GM18517 (cell line): ENCODE measurements around the gene NTM.
A peak's percentile ranks its signal among the peaks of the same experiment; 100 is the strongest.

Experiments used
- ATAC-seq: cut with Tn5 transposase; IDR thresholded peaks from one replicate; pipeline ENCODE4 v1.9.1; 2021; ENCODE audit warnings: mild to moderate bottlenecking, moderate library complexity; ENCODE audit not compliant: unreplicated experiment

The NTM gene

DNA sequence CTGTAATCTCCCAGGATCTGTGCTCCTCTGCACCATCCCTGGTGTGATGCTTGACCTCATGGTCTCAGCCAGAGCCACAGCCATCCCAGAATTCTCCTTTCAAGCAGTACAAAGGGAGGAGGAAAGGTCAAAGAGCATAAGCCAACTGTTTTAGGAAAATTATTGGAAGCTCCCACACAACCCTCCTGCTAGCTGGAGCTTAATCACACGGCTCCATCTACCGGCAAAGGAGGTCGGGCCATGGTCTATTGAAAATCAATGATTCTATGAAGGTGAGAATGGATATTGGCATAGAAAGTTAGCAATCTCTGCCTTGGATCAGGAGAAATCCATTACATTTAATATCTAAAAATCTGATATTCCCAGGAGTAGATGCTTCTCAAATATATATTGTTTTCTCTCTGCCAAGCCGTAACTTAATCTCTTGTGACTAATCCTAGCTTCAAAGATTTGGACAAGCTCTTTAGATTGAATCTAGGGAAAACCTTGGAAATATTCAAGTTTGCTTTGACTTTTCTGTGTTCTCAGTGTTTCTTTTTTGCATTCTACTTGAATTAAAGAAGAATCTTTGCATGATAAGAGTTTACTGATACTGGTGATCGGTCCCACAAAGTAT, 259.6 kb downstream of the NTM start:
- ATAC-seq: no peak

DNA sequence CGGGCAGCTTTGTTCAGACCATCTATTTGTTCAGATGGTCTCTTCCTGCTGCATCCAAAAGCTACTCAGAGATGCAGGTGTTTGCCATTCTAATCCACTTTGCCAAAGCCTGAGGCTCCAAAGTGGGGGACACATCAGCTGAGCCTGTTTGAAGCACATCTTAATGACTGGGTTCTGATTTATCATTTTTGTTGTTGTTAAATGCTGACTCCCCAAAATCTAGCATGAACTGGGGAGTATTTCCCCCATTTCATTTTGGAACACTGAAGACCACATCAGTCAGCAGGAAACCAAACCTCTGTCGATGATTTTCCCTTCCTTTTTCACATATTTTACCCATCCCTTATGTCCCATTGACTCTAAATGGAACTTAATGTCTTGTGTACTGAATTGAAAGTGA, 262.6 kb downstream of the NTM start:
- no peak for ATAC-seq

DNA sequence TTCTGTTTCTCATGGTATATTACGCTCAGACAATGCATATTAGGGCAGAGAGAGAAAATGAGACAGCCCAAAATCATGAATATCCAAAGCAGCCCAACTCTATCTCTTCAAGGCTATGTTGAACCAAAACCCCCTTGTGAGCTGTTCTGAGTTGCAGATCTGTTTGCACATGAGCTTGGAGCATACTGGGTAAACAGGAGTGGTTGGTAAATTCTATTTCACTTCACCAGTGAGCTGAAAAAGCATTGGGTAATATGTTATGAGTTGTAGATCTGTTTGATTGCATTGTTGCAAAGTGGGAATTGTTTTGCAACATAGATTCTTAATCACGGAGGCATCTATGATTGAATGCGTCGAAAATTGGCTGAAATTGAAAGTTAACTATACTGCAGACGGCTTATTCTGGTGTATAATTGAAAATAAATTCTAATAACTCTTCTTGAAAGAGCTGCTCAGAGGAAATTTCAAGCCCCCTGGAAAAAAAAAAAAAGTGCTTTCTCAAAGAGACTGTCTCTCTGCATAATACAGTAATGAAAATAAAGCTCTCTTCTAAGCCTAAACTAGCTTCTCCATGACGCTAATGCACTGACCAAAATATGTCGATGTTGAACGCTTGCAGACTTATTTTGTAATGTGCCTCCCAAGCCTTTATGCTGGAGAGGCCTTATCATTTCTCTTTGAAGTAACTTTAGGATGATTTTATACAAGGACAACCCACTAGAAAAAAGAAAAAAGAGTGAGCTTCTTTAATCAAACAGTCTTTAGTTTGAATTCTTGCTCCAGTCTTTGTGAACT, 263.7 kb downstream of the NTM start:
- no peak for ATAC-seq

DNA sequence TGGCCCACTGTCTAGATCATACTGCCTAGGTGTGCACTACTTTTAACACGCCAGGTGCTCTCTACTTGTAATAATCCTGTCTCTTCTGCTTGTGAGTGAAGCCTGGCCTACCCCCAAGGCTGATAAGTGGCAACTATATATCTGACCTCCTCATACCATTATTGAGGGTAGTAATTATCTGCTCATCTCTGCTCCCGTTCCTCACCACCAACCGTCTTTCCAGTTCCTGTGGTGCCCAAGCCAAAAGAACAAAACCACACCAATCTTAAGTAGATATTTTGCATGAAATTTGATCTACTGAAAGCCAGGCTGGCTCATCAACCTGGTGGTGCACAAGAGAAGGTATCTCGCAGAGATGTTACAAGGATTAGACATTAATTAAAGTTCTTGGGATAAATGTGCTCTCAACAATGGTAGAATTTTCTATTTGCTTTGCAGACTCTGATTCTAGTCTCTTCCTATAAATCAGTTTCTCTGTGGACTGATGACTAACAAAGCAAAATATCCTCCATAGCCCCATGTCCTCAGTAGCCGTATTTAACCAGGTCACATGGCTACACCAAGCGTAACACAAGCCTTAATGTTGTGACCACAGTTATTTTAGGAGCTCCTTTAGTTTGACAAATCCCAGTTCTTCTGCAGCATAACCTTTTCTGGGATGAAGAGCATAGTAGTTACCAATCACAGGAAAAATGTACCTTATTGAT, 267.2 kb downstream of the NTM start:
- no peak for ATAC-seq

DNA sequence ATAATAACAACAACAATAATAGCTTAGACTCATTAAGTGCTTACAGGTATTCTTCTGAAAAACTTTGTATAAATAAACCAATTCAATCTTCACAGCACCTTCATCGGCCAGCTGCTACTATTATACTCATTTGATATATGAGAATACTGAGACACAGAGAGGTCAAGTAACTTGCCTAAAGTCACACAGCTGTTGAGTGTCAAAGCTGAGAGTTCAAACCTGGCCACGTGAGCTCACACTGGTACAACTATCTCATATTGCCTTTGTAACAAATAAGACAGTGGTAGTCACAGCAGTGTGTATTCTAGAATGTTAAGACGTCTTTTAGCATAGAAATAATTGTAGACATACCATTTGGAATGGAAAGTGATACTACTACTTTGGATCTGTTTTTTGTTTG, 268.5 kb downstream of the NTM start:
- no peak for ATAC-seq

DNA sequence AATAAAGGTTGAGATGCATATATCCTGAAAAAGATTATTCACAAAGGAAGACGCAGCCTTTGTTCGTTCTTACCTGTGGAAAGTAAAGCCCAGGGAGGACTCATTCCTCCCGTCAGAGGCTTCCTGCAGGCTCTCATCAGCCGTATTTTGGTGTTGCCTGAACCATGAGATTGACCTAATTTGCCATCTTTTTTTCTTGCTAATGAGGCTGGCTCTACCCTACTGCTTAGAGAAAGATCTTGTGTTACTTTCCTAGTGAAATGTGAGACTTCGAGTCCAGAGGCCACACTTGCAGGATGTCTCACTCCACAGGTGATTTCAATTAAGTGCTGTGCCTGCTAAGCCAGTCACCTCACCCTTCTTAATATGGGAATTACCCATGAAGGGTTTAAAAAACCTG, 269.9 kb downstream of the NTM start:
- ATAC-seq: no peak

DNA sequence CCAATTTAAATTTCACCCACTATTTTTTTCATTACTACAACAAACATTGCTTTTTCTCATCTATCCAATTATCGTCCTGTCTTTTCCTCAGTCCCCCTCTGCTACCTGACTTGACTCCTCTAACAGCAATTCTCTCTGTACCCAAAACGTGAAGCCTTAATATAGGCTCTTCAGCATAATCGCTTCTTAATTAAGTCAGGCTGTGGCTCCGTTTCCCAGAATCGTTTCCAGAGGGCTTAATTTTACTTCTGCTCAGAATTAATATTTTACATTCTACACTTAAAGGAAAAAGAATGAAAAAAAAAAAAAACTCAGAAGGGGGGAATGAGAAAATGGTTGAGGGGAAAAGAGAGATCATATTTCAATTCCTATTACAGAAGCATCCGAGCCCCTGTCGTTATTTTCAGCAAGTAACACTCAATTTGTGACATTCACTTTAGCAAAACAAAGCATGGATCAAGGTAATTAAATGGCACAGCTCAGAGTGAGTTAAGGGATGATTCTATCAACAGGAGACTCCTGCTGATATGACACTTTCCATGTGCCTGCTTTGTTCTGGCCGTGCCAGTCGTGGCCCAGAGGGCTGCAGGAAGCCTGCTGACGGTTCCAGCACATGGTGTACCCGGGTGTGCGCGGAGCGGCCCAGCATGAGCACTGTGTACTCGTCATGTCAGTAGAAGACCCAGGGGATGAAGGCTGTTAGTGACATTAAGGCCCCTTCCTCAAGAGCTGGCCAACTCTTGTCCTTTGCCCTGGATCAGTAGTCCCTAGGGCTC, 272.5 kb downstream of the NTM start:
- ATAC-seq: no peak

DNA sequence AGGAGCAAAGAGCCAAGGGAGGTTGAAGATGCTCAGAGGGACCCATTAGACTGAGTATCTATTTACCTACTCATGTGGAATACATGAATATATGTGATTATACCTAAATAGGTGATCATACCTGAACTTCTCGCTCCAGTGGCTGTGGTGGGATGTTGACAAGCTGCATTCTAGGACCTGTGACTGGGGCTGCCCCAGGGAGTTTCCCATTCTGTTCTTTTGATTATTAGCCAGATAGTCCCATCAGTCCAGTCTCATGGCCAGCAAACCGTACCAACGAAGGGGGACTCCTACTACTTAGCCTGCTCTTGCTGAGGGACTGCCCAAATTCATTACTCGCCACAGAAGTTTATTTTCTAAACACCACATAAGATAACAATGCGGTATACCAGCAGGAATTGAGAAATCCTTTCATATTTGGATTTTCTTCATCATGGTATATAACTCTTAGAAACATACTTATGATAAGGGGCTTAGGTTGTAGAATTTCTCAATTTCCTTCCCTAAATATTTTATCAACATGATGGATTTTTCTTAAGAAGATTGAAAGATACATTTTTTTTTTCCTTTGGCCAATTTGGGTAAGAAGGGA, 273.9 kb downstream of the NTM start:
- no peak for ATAC-seq

DNA sequence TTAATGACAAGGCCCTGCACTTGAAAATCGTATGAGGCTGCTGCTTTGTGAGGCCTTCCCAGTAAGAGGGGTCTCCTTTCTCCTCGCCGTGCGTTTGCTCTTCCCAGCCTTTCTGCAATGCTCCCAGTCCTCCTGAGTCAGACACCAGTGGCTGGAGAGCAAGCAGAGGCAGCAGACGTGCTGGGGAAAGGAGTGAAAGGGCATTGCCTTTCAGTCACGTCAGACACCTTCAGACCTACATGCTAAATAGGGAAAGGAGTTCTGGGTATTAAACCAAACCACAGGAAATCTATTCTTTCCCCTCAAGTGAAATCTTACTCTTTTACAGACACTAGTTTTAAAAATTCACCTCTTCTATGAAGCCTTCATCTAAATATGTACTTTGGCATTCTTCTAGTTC, 274.8 kb downstream of the NTM start:
- no peak for ATAC-seq

DNA sequence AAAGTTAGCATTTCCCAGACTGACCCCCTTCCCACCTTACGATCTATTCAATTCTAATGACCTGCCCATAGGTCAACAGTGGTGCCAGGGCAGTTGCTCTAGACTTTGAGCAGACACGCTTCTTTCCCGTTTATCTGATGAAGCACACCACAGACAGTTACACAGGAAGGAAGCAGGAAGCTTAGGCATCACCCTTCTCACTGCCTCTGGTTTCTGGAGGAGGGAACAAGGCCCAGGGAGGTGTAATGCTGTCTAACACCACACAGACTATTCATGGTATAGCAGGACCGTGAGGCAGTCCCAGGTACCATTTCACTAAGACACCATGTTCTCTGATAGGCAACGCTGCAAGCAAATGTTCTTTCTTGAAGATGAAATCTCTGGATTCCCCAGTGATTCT, 279.4 kb downstream of the NTM start:
- ATAC-seq: no peak

DNA sequence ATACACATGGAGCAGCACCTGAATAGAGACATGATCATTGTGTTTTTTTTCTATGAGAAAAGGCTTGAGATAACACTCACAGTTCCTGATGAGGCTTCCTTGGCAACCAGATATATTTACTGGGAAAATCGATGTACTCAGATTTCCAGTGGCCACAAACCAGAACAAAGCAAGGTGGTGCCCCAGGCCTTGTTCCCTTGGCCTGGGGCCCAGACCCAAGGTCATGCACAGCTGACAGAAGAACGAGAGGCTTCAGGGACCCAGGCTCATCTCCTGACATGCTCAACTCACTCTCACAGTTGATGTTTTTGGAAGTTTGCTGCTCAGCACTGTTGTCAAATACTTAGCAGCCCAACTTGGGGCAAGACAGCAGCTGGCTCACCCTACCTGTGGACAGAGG, 281.8 kb downstream of the NTM start:
- ATAC-seq: no peak

DNA sequence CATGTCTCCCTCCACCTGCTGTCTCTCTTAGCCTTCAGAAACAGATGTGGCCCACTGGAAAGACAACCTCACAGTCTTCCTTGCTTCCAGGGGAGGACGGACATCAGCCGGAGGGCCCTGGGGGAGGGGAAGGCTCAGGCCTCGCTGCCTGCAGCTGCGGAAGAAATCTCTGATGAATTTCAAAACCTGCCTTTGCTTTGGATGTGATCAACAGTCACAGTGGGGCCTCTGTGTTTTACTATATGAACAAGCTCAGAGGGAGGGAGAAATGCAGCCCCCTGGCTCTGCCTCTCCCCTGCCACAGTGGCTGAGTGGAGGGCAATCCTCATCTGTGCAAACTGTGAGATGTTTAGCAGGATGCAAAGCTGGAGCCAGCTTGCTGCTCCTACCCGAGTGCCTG, 282.8 kb downstream of the NTM start:
- ATAC-seq: no peak

DNA sequence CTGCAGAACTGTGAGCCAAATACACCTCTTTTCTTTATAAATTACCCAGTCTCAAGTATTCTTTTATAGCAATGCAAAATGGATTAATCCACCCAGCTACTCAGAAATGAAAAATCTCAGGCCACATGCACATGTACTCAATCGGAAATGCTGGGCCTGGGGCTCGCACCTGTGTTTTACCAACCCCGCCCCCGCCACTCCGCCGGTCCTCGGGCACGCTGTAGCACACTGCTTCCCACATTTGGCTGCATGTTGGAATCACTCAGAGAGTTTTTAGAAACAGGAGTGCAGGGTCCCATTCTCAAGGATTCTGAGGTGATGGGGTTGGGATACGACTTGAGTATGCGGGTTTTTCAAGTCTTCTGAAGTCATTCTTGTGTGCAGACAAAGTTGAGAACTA, 284.4 kb downstream of the NTM start:
- no peak for ATAC-seq

DNA sequence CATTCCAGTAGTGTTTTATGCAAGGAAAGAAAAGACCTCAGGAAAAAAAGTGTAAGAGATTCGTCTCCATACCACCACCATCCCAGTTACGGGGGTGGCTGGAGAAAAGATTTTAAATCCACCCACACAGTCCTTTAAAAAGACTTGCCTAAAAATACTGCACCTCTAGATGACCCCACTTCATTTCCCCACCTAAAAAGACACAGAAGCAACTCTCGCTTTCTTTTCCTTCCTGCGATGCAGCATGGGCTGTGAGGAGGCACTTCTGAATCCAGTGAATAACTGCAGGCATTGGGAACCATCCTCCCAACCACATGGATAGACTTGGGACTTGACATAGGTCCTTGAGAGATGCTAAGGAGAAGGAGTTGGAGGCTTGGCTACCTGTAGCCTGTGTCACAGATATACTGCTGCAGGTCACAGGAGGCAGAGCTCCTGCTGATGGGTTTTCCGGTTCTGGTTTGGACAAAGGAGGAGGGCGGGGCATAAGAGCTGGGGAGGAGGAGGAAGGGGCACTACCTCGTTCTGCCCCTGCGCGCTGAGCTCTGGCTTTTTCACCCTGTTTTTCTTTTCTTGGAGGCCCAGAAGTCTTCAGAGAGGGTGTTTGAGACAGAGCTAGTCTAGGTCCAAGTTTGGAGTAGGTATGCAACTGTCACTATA, 285.9 kb downstream of the NTM start:
- no peak for ATAC-seq

DNA sequence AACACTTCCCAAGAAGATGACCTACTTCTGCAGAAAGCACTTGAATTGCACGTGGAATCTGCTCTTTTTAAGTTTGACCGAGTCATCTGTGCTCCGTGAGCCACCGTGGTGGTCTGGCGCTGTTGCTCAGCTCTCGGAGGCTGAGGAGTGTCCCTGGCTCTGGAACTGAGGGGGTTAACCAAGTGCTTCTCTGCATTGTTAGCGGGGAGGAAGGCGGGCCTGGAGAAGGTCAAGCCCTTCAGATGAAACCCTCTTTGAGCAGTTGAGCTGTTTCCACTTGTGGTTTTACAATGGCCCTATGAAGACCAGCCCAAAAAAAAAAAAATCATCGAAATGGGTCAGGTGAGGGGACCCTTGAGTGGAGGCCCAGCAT, 286.4 kb downstream of the NTM start:
- ATAC-seq: no peak

DNA sequence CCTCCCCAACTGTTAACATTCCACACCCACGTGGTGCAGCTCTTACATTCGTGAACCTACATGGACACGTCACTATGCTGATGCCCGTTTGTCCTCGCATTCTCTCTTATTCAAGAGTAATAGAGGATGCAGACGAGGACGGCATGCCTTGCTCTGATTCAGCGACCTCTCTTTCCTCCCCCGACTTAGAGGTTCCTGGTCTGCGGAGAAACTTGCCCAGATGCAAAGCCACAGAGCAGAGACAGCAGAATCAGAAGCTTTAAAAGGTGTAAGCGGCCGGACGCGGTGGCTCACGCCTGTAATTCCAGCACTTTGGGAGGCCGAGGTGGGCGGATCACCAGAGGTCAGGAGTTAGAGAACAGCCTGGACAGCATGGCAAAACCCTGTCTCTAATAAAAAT, 288.0 kb downstream of the NTM start:
- ATAC-seq: no peak

DNA sequence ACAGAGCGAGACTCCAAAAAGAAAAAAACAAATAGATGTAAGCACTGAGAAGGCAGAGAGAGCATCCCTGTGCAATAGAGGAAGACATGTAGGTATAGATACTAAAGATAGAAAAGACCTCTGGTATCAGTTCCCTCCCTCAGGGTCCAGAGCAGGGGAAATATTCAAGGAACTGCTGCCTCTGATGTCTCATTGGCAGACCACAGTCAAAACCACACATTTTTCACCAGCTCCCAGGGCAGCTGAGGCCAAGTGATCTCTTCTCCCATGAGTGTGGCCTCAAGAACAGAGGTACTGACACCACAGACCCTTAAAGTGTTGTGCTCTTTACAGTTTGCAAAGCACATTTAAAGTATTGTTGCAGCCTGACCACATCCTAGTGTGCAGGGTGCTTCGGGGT, 288.5 kb downstream of the NTM start:
- ATAC-seq: peak; percentile 42

DNA sequence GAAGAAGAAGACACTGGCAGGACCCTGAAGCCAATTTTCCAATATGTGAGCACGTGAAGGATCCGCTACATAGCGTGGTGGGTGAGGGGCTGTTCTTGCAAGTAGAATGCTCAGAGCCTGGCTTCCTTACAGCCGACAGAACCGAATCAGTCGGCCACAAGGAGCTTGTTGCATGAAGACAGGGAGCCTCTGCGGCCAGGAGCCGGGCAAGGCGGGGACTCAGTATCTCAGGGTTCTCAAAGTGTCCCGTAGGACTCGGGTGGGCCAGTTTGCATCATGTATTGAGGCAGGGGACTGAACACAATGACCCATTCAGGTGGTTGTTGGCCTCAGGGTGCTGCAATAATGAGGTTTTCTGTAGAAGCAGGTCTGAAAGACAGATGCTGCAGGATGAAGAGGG, 289.5 kb downstream of the NTM start:
- no peak for ATAC-seq

DNA sequence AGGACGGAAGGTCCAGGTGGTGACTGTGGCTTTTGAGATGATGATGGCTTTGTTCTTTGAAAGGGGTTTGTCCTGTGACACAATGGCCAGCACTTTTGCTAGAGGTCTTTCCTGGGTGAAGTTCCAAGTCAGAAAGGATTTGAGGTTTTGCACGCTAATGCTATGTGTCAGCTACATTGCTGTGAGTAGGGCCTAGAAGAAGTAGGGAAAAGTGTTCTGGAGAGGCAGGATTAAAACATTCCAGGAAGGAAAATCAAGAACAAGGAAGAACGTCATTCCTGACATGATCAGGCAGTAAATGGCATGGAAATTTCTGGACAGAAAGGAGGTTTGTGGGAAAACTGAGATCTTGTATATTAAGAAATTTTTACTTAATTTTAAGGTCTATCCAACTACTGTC, 290.7 kb downstream of the NTM start:
- ATAC-seq: no peak

DNA sequence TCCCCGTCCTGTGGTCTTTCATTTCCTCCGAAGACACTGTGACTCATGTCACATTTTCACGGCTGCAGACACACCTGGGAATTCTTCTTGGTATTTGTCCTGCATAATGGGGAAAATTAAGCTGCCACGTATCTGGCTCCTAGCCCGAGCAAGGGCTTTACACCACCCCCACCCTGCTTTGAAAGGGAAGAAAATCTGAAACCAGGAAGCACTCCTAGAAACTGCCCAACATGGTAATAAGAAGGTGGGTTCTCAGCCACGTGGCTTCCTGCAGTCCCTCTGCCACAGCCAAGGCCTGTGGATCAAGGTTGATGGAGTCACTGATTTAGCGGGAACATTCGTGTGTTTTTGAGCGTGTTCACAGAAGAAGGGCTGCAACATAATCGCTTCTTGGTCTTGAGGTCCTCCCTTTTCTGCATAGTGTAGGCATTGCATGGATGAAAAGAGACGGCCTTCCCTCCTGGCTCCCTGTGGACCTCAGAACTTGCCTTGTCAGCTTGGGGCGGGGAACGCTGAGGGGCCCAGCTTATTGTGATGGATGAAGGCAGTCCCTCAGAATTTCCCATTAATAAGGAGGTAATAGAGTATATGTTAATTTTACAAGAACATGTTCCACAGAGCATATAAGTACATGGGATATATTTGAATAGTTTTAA, 292.0 kb downstream of the NTM start:
- ATAC-seq: no peak
